GM18499 (cell line): ENCODE results near the gene TBX15.
"Not testable (repeated sequence)": the region's sequence is repeated elsewhere in the genome, so short reads cannot be mapped to it uniquely, and the experiment has no call there.

Source experiments
- ATAC-seq: cut with Tn5 transposase; IDR thresholded peaks from one replicate; pipeline ENCODE4 v1.9.1; 2021; ENCODE audit warnings: moderate number of reproducible peaks; ENCODE audit not compliant: insufficient read depth, unreplicated experiment

The TBX15 gene

DNA sequence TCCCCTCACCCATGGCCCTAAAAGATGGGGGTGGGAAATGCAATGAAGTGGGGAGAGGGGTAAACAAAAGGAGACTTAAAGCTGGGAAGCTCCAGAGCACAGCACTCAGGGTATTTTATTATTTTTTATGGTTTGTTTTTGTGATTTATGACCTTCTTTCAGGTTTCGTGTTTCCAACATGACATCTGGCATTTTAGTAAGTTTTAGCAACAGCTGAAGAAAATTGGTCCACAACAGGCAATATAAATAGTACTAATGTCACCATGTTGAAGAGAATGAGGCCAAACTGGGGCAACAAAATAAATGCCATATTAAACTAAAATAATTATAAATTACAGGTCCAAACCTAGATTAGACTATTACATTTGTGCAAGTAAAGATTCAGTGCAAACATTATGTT, 56.3 kb downstream of the TBX15 start:
- ATAC-seq = no peak

GRCh38 chr1:118928739-118929554, 59.2 kb downstream of the TBX15 start:
- no peak for ATAC-seq

- ATAC-seq = no peak
These were observed 60.5 kb downstream of the TBX15 start for GRCh38 chr1:118927427-118928187.

DNA sequence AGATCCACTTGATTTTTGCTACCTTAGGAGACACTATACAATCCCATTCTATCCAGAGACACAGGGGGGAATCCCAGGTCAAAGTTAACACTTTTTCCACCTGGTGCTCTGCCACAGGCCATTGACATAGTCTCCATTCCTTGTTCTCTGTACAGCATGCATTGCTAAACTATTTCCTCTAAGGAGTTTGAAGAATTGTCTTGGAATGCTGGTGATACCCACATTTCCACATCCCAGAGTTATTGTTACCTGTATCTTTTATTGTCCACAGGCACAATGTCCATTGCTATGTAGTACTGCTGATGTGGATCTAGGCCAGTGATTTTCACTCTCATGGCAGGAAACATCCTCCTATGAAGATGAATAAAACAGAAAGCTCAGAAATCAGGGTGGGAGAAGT, 61.9 kb downstream of the TBX15 start:
- no peak for ATAC-seq

- no peak for ATAC-seq
These were observed 62.5 kb downstream of the TBX15 start for GRCh38 chr1:118925651-118926050.

DNA sequence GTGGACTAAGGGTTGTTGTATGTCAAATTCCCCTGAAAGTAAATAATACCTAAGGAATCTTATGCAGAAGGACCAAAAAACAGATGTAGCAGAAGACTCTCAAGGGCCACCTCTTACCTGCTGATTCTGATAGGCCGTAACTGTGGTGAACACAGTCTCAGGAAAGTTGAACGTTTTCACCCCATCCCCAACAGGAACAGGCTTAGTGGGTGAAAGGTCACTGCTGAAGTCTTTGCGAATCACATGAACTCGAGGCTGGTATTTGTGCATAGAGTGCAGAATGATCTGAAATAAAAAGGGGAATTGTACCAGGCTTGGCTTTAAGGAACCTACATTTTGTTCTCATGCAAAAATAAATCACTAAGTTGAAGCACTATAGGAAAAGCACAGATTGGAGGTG, 64.8 kb downstream of the TBX15 start:
- ATAC-seq = no peak

- no peak for ATAC-seq
These were observed 66.1 kb downstream of the TBX15 start for GRCh38 chr1:118921994-118922393.

DNA sequence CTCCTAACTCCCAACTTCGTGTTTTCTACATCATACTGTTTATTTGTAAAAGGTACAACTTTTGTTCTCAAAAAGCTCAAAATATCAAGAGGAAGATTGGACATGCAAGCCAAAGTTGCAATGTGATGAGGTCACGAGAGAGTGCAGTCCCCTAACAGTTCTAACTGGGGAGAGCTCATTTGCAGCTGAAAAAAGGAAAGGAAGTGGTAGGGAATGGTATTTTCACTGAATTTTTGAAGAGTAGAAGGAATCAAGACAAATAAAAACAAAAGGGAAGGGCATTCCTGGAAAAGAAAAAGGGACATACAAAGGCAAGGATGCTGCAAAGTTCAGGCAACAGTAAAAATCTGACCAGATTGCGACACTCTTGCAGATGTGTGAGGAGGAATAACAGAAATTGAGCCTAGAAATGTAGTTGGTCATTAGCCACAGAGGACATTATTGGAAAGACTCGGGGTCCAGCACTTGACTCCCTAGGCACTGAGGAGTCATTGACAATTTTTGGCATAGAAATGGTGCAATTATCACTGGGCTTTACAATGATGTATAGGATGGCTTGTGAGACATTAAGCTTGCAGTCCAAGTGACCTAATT, 67.9 kb downstream of the TBX15 start:
- ATAC-seq = no peak

GRCh38 chr1:118918940-118919259, 69.2 kb downstream of the TBX15 start:
- ATAC-seq = no peak

DNA sequence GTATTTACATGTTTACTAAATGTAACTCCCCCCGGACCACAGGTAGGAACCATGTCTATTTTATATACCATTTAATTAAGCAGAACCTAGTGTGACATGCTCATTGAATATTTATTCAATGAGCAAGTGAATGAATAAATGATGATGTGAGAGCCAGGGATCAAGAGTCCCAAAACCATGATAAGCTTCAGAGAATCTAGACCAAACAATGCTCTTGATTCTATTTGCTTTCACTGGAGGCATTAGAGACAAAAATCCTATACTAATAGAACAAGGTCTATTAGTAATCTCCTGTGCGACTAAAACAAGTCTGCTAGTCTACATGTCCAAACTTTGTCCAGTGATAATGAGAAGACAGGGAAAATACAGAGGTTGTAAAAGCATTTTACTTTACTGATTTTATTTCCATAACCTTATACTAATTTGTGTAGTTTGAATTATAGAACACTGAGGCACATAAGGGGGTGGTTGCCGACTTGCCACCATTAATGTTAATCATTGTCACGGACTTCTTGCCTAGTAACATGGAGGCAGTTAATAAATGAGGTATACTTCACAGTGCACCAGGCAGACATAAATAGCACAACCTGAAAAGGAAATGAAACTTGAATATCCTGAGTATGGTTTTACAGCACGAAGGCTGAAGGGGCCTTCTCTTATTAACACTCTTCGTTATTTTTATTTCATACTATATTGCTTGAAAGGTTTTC, 69.8 kb downstream of the TBX15 start:
- ATAC-seq = peak; percentile 75

DNA sequence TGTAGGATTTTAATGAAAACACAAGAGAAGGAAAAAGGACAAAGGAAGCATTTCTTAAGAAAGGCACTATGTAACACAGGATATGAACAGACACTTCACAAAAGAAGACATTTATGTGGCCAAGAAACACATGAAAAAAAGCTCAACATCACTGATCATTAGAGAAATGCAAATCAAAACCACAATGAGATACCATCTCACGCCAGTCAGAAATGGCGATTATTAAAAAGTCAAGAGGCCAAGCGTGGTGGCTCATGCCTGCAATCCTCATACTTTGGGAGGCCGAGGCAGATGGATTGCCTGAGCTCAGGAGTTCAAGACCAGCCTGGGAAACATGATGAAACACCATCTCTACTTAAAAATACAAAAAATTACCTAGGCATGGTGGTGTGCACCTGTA, 71.8 kb downstream of the TBX15 start:
- not testable (repeated sequence) for ATAC-seq

- ATAC-seq = no peak
These were observed 73.6 kb downstream of the TBX15 start for GRCh38 chr1:118914379-118915161.

GRCh38 chr1:118913818-118914217, 74.3 kb downstream of the TBX15 start:
- ATAC-seq = no peak

DNA sequence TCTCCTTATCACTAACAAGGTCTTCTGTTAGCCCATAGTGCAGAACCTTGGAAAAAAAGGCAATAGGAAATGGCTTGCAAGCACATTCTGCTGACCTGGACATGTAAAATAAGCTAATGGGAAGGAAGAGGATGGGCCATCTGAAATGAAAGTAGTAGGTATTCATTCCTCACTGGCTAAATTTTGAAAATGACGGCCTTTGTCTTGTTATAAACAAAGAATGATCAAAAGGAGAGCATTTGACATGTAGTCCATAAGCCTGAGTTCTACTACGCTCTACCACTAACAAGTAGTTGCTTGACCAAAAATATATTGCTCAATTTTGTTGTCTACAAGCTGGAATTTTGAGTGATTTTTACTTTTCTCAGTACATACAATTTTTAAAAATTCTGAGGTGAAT, 75.6 kb downstream of the TBX15 start:
- no peak for ATAC-seq

GRCh38 chr1:118911571-118911970, 76.6 kb downstream of the TBX15 start:
- ATAC-seq = no peak

DNA sequence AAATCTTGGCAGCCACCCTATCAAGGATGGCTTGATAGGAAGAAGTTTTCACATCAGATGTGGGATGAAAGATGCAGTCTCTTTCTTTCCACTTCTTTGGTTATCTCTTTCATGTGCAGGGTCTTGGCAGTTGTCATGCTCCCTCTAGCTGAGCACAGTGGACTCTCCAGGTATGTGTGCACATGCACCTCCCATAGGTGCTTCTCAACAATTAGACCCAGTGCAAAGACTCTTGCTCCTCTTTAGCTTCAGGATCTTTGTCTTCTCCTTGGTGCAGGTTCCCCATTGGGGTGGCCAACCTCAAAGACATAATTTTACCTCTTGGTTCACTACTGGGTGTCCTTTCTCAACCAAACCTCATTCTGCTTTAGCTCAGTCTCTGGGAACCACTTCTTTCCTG, 80.7 kb downstream of the TBX15 start:
- ATAC-seq = no peak

- ATAC-seq = no peak
These were observed 82.5 kb downstream of the TBX15 start for GRCh38 chr1:118905671-118906070.

DNA sequence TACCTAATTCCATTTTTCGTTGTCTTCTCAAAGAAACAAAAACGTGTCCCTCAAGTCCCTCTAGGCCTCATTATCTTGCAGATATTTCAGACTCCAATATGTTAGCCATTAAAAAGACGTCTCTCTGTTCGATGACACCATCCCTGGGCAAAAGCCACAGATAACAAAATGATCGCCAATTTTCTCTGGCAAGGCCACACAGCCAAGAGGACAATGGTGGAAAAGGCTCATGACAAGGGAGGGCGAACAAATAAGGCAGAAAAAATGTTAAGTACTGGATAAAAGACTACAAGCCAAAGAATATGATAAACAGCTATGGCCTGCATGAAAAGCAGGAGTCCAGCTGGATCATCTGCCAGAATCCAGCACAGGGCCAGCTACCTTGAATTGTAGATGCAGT, 82.9 kb downstream of the TBX15 start:
- no peak for ATAC-seq

- ATAC-seq = no peak
These were observed 85.4 kb downstream of the TBX15 start for GRCh38 chr1:118902711-118903191.

- ATAC-seq = no peak
These were observed 85.8 kb downstream of the TBX15 start for GRCh38 chr1:118902299-118902698.
